ENCODE measurements around the gene B3GALT2. TPM values are rescaled to one million over a fixed set of nuclear protein-coding genes. Genes with fewer than 3 reads are reported as not detected.
"Not testable (repeated sequence)": the region's sequence is repeated elsewhere in the genome, so short reads cannot be mapped to it uniquely, and the experiment has no call there.

The B3GALT2 gene
- under 1 TPM in 3 of 4 donors, not detected in 1; 0.08 to 0.58 (median 0.32) TPM for total RNA-seq

GRCh38 chr1:193185901-193186731 is at the start of gene B3GALT2:
Gene B3GALT2 (minus strand): TSS chr1:193186613. CDS start chr1:193181562, 5,051 bp downstream.
- intact Hi-C loops (cut with DNase I; ENCODE audit: low total_unique reads), result no loop called here
- H3K4me3 ChIP-seq (ENCODE audit: low read depth, poor library complexity, severe bottlenecking), result no peak within 1 kb of the TSS
- TF ChIP-seq CTCF (IDR thresholded peaks at IDR 0.05), result no peak
- no peak for TF ChIP-seq POLR2A (IDR thresholded peaks at IDR 0.05)
- WGBS, 2 donors, result 20 to 22% methylated on average over 13 of the region's 13 CpGs
- no peak for DNase-seq (ENCODE audit: low spot score in 2 of 2)

- no peak overlapping the region for H3K4me3 ChIP-seq (ENCODE audit: low read depth, poor library complexity, severe bottlenecking)
- no peak for DNase-seq (ENCODE audit: low spot score in 2 of 2)
- 68 to 73% methylated on average over 1 of the region's 1 CpG for WGBS, 2 donors
- TF ChIP-seq POLR2A (IDR thresholded peaks at IDR 0.05) (no peak), CTCF (IDR thresholded peaks at IDR 0.05) (no peak)
- intact Hi-C loops (cut with DNase I; ENCODE audit: low total_unique reads), result no loop called here
These were observed 48.1 kb upstream of the B3GALT2 start for GRCh38 chr1:193234530-193234929.

GRCh38 chr1:193231146-193231545 is 44.7 kb upstream of the B3GALT2 start:
- intact Hi-C loops (cut with DNase I; ENCODE audit: low total_unique reads); H3K4me3 ChIP-seq (ENCODE audit: low read depth, poor library complexity, severe bottlenecking); DNase-seq (ENCODE audit: low spot score in 2 of 2): not testable (repeated sequence)

- DNase-seq (ENCODE audit: low spot score in 2 of 2), result no peak
- WGBS, 2 donors, result 83 to 87% methylated on average over 3 of the region's 3 CpGs
- TF ChIP-seq POLR2A (IDR thresholded peaks at IDR 0.05) (no peak), CTCF (IDR thresholded peaks at IDR 0.05) (no peak)
- intact Hi-C loops (cut with DNase I; ENCODE audit: low total_unique reads), result no loop called here
- no peak overlapping the region for H3K4me3 ChIP-seq (ENCODE audit: low read depth, poor library complexity, severe bottlenecking)
These were observed 42.7 kb upstream of the B3GALT2 start for GRCh38 chr1:193229136-193229535.

GRCh38 chr1:193222056-193222615 is 35.7 kb upstream of the B3GALT2 start:
- TF ChIP-seq POLR2A (IDR thresholded peaks at IDR 0.05), result no peak
- TF ChIP-seq CTCF (IDR thresholded peaks at IDR 0.05), result no peak
- DNase-seq (ENCODE audit: low spot score in 2 of 2), result no peak
- intact Hi-C loops (cut with DNase I; ENCODE audit: low total_unique reads), result no loop called here
- no peak overlapping the region for H3K4me3 ChIP-seq (ENCODE audit: low read depth, poor library complexity, severe bottlenecking)
- 79 to 80% methylated on average over 8 of the region's 8 CpGs for WGBS, 2 donors

- intact Hi-C loops (cut with DNase I; ENCODE audit: low total_unique reads), result no loop called here
- H3K4me3 ChIP-seq (ENCODE audit: low read depth, poor library complexity, severe bottlenecking), result no peak overlapping the region
- DNase-seq (ENCODE audit: low spot score in 2 of 2), result no peak
- TF ChIP-seq POLR2A (IDR thresholded peaks at IDR 0.05) (no peak), CTCF (IDR thresholded peaks at IDR 0.05) (no peak)
These were observed 35.2 kb upstream of the B3GALT2 start for GRCh38 chr1:193221651-193222050.

All from lower leg skin (tissue), 4 donors.